GM21717 (cell line): ENCODE results near the gene R3HDM4.
"Not testable (repeated sequence)": the region's sequence is repeated elsewhere in the genome, so short reads cannot be mapped to it uniquely, and the experiment has no call there.

ENCODE experiments used
- ATAC-seq: cut with Tn5 transposase; IDR thresholded peaks from one replicate; pipeline ENCODE4 v1.9.1; 2021; ENCODE audit warnings: mild to moderate bottlenecking, moderate library complexity; ENCODE audit not compliant: unreplicated experiment

R3HDM4 gene

GRCh38 chr19:913080-913748 lies at the start of gene R3HDM4:
Gene R3HDM4 (minus strand): TSS chr19:913219. CDS start chr19:913157, 62 bp downstream.
- ATAC-seq = peak; percentile 42

- no peak for ATAC-seq
These were observed 49.0 kb upstream of the R3HDM4 start for GRCh38 chr19:961866-962620.

- ATAC-seq = no peak
These were observed 47.6 kb upstream of the R3HDM4 start for GRCh38 chr19:960601-960938.

GRCh38 chr19:960020-960419 lies 47.0 kb upstream of the R3HDM4 start:
- ATAC-seq = no peak

GRCh38 chr19:958967-959855 lies 46.2 kb upstream of the R3HDM4 start:
- ATAC-seq = no peak

GRCh38 chr19:957578-957977 lies 44.6 kb upstream of the R3HDM4 start:
- ATAC-seq = not testable (repeated sequence)

- ATAC-seq = no peak
These were observed 43.9 kb upstream of the R3HDM4 start for GRCh38 chr19:956766-957440.

- ATAC-seq = no peak
These were observed 43.1 kb upstream of the R3HDM4 start for GRCh38 chr19:955803-956765.

- ATAC-seq = no peak
These were observed 41.9 kb upstream of the R3HDM4 start for GRCh38 chr19:954672-955494.

- no peak for ATAC-seq
These were observed 41.3 kb upstream of the R3HDM4 start for GRCh38 chr19:954272-954671.

- ATAC-seq = no peak
These were observed 40.6 kb upstream of the R3HDM4 start for GRCh38 chr19:953445-954271.

GRCh38 chr19:952680-953444 lies 39.8 kb upstream of the R3HDM4 start:
- ATAC-seq = no peak

GRCh38 chr19:952049-952679 lies 39.1 kb upstream of the R3HDM4 start:
- no peak for ATAC-seq

- ATAC-seq = no peak
These were observed 37.5 kb upstream of the R3HDM4 start for GRCh38 chr19:950352-951066.

GRCh38 chr19:948842-949496 lies 36.0 kb upstream of the R3HDM4 start:
- ATAC-seq = no peak
